Stomach (tissue), 4 donors: ENCODE data around the gene RPS6KA2.

Experiments used
- CTCF ChIP-seq, 7 experiments: fragments of 450-650 bp in 4 of 7; fragments of 200-600 bp in 3 of 7; sonication (generic) in 3 of 7; IDR thresholded peaks; one replicate each; pipeline ENCODE4 v1.5.1; 2016 to 2019; ENCODE audit warnings: antibody characterized with exemption in 7 of 7, control low read depth in 2 of 7, mild to moderate bottlenecking in 1 of 7
- EP300 ChIP-seq: sonication (generic); formaldehyde crosslinking; IDR thresholded peaks from one replicate; pipeline ENCODE4 v1.6.1; 2017; ENCODE audit warnings: antibody characterized with exemption
- POLR2A ChIP-seq, 4 donors: fragments of 450-650 bp; IDR thresholded peaks; one replicate each; pipeline ENCODE4 v1.6.1; 2016; ENCODE audit warnings: antibody characterized with exemption in 4 of 4, control low read depth in 2 of 4, mild to moderate bottlenecking in 1 of 4, moderate library complexity in 1 of 4

GRCh38 chr6:166508726-166509125 is 118.3 kb downstream of the RPS6KA2 start:
- TF ChIP-seq CTCF (IDR thresholded peaks at IDR 0.05) (no peak), POLR2A (IDR thresholded peaks at IDR 0.05) (no peak), EP300 (no peak)
